KOPT-K1 (cell line): ENCODE data around the gene FDXR.

Source experiments
- H3K27ac ChIP-seq: fragments of 200-600 bp; sonication (generic); 2 replicates; pipeline ENCODE4 v1.5.1; 2016; ENCODE audit warnings: antibody characterized with exemption, mild to moderate bottlenecking, low read depth, low read length; ENCODE audit not compliant: poor library complexity, severe bottlenecking
- H3K36me3 ChIP-seq: fragments of 200-600 bp; sonication (generic); 2 replicates; pipeline ENCODE4 v1.5.1; 2017; ENCODE audit warnings: antibody characterized with exemption, mild to moderate bottlenecking, low read length, moderate library complexity; ENCODE audit not compliant: insufficient read depth
- H3K9me3 ChIP-seq: fragments of 200-600 bp; sonication (generic); 2 replicates; pipeline ENCODE4 v1.5.1; 2017; ENCODE audit warnings: antibody characterized with exemption, low read length, mild to moderate bottlenecking; ENCODE audit not compliant: insufficient read depth, poor library complexity, severe bottlenecking

Gene FDXR

GRCh38 chr17:74842599-74843351 is 30.0 kb downstream of the FDXR start:
- no peak overlapping the region for H3K27ac ChIP-seq
- no peaks in the 10 kb centered on the region for H3K9me3 ChIP-seq
- peaks cover 8% of the 10 kb centered on the region; the same call in 1 of the 2 replicates for H3K36me3 ChIP-seq

GRCh38 chr17:74842146-74842598 is 30.6 kb downstream of the FDXR start:
- H3K9me3 ChIP-seq: no peaks in the 10 kb centered on the region
- no peak overlapping the region for H3K27ac ChIP-seq
- H3K36me3 ChIP-seq: peaks cover 14% of the 10 kb centered on the region; the same call in 1 of the 2 replicates

DNA sequence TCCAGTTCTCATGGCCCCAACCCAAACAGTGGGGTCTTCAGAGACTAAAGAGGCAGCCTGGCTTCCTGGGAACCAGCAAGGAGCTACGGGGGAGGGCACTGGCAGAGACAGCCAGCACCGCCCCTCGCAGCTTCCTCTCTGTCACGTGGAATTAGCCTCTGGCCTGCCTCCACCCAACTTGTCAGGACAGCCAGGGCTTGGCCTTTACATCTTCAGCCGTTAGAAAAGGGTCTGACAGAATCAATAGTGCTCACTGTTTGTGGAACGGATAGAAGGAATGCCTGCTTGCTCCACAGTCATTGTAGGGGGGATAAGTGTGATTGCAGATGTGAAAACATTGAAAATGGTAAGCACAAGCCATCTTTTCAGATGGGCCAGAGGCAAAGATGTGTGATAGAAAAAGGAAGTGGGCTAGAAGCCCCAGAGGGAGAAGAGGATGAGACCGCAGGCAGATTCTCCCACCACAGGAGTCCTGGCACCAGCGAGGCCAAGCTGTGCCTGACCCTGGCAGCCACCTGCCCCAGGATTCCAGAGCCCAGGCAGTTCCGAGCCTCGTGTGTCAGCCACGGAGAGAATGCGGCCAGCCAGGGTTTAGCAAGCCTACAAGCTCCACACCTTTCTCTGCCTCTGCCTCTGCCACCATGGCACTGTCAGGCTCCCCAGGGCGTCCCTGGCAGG is 31.7 kb downstream of the FDXR start:
- Histone ChIP-seq H3K27ac (peak overlapping the region; percentile 23), H3K9me3 (no peaks in the 10 kb centered on the region), H3K36me3 (peaks cover 24% of the 10 kb centered on the region; the same call in 1 of the 2 replicates)

DNA sequence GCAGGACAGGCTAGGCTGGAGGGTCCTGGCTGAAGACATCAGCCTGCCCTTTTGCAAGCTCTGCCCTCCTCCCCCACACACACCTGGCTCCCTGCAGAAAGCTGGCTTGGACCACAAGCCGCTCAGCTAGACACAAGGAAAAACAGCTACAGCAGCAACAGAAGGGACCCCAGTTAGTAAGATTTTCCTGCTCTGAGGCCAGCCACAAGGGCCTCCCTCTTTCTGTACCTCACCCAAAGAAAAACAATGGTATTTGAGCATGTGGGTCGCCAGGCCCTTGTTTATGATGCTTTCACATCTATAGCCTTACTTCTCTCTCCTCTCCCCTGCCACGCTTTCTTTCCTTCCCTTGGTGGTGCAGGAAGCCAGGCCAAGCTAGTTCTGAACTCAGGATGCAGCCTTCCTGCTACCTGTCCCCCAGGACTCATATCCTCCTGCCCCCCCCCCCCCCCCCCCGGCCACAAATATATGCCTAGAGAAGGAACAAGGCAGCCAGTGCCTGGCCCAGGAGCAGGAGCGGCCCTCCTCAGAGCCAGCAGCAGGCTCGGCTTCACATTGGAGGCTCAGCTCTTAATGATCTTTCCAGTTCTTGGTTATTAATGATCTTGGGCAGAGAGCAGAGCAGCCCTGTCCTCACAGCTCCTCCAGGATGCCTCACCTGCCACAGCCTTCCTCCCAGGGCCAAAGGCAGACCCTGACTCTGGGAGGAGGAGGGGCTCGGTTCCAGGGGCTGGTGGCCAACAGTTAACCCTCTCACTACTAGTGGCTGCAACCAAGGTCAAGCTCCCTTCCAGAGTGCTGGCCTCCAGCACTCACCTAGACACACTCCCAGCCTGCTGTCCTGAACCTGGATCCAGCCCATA is 32.6 kb downstream of the FDXR start:
- no peaks in the 10 kb centered on the region for H3K9me3 ChIP-seq
- H3K27ac ChIP-seq: peak overlapping the region; percentile 23
- peaks cover 26% of the 10 kb centered on the region; the same call in 1 of the 2 replicates for H3K36me3 ChIP-seq

GRCh38 chr17:74838274-74838673 is 34.5 kb downstream of the FDXR start:
- no peak overlapping the region for H3K27ac ChIP-seq
- H3K9me3 ChIP-seq: no peaks in the 10 kb centered on the region
- peaks cover 26% of the 10 kb centered on the region; the same call in 1 of the 2 replicates for H3K36me3 ChIP-seq

GRCh38 chr17:74836691-74837467 is 35.9 kb downstream of the FDXR start:
- peaks cover 26% of the 10 kb centered on the region; the same call in 1 of the 2 replicates for H3K36me3 ChIP-seq

DNA sequence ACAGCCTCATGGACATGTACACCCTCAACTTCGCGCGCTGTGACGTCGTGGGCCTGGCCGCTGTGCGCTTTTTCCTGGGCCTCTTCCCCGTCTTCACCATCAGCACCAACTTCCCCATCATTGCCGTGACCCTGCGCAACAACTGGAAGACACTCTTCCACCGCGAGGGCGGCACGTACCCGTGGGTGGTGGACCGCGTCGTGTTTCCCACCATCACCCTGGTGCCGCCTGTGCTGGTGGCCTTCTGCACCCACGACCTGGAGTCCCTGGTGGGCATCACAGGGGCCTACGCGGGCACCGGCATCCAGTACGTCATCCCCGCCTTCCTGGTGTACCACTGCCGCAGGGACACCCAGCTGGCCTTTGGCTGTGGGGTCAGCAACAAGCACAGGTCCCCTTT is 36.6 kb downstream of the FDXR start:
- H3K36me3 ChIP-seq: peaks cover 26% of the 10 kb centered on the region; the same call in 1 of the 2 replicates
- H3K27ac ChIP-seq: no peak overlapping the region
- H3K9me3 ChIP-seq: no peaks in the 10 kb centered on the region

More at GRCh38 chr17:74836691-74837467, 35.9 kb downstream of the FDXR start:
- Histone ChIP-seq H3K27ac (no peak overlapping the region), H3K9me3 (no peaks in the 10 kb centered on the region)

DNA sequence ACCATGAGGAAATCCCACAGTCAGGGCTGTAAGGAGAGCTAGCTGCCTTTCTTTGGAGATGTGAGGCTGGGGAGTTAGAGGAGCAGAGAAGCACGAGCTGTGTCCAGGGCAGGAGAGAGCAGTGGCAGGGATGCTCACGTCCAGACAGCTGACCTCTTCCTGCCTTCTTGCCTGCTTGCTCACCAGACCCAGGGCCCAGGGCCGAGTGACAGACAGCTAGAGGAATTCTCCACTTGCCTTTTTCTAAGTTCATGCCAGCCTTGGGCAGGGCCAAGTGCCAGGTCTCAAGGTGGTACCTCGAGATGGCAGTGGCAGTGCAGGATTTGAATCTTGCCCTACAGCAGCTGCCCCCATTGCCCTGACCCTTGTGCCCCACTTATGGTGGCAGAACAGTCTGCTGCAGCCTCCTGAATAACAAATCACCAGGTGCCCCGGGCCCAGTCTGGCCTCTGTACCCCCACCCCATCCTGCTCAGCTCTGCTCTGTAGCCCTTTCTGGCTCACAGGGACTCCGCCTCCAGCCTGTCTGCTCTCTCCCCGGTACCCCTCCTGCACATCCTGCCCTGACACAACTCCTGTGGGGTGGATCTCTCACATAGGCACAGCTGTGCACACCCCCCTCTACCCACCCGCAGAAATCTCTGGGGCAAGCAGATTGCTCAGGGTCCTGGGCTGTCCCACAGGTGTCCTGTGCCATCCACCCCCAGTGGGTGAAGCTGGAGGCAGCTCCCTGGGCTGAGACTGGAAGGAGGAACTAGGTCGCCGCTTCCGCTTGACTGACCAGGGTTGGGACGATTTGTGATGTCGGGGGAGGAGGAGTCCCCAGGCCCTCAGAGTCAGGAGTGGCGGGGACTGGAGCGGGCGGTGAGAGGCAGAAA is 39.1 kb downstream of the FDXR start:
- Histone ChIP-seq H3K9me3 (no peaks in the 10 kb centered on the region), H3K27ac (no peak overlapping the region), H3K36me3 (peaks cover 33% of the 10 kb centered on the region; the same call in 1 of the 2 replicates)

DNA sequence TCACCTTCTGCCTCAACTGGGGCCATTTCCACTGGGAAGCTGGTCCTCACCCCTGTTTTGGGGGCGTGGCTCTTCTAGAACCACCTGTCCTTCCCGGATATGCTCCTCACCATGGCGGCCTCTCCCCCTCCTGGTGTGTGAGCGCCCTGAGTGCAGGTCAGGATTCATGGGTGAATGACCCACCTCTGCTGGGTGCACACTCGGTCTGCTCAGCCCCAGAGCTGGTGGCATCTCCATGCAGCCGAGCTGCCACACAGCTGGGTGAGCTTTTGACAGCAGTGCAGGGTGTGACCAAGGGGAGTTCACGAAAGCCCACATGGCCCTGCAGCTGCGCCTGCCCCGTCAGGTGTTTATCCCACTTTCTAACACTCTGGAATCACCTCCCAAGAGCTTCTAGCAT is 40.4 kb downstream of the FDXR start:
- H3K27ac ChIP-seq: no peak overlapping the region
- no peaks in the 10 kb centered on the region for H3K9me3 ChIP-seq
- H3K36me3 ChIP-seq: peaks cover 21% of the 10 kb centered on the region; the same call in 1 of the 2 replicates

- no peaks in the 10 kb centered on the region for H3K9me3 ChIP-seq
- H3K36me3 ChIP-seq: peaks cover 13% of the 10 kb centered on the region; the same call in 1 of the 2 replicates
- H3K27ac ChIP-seq: no peak overlapping the region
Observed at GRCh38 chr17:74831444-74832146, 41.2 kb downstream of the FDXR start.

DNA sequence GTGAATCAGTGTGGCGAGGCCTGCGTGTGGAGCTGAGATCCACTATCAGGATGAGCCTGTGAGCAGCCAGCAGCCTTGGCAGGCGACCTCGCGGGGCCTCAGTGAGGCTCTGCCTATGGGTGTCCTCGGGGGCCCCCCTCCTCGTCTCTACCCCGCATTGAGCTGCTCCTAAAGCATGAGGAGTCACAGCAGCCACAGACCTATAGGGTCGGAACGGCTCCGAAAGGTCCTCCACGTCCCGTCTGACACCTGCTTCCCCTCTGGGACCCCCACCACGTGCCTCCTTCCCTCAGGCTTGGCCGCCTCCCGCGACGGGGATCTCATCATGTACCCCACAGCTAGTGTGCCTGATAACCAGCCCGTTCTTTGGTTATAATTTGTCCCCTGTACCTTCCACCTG is 41.9 kb downstream of the FDXR start:
- peaks cover 7% of the 10 kb centered on the region; the same call in 1 of the 2 replicates for H3K36me3 ChIP-seq
- no peaks in the 10 kb centered on the region for H3K9me3 ChIP-seq
- no peak overlapping the region for H3K27ac ChIP-seq

GRCh38 chr17:74827800-74828199 is 45.0 kb downstream of the FDXR start:
- no peaks in the 10 kb centered on the region for H3K9me3 ChIP-seq
- H3K36me3 ChIP-seq: peaks cover 19% of the 10 kb centered on the region; the same call in 1 of the 2 replicates
- H3K27ac ChIP-seq: no peak overlapping the region
